NCI-H1417 treated with DMSO at 0.1 percent for 48 hours (cell line): ENCODE results near the gene MYPOP.

Experiments used
- DNase-seq: peaks from one replicate; lab custom pipeline; 2025; lab: John Stamatoyannopoulos, UW

The MYPOP gene, protein sequence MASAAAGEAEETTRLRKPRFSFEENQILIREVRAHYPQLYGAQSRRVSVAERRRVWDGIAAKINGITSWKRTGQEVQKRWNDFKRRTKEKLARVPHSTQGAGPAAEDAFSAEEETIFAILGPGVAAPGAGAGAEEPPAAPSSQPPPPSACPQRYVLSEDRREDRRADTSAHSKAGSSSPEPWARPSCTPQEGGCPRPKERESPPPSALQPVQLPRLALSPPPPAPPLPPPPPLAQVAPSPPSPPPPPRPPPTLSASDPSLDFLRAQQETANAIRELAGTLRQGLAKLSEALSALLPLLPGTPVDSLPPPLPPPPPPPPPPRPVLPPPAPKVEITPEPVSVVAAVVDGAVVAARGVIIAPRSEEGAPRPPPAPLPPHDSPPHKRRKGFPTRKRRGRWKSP

DNA sequence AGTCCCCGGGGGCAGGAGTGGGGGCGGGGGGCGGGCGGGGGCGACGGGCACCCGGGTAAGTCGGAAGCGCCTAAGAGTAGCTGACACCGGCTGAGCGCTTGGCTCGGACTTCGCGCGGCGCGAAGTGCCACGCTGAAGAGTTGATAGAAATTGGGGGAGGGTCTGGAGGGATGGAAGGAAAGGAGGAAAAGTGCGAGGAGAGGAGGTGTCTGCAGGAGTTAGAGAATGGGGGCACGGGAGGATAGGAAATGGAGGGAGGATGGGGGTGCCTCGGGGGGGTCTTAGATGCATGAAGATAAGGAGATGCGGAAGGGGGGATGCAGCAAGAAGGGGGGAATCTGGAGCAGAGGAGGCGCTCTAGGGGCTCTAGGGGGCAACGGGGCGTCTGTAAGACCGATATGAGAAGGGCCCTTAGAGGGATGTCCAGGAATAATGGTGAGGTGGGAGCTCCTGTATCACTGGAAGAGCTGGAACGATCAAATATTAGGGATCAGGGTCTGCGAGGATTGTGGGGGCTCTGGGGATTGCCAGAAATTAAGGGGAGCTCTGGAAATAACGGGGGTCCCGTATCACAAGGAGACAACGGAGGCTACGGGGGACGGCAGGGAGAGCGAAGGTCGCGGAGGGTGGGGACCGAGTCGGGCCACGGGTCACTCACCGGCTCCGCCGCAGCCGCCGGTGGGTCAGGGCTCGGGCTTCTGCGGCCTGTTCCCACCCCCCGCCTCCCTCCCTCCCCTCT is at the start of gene MYPOP:
TSS of gene MYPOP (minus strand) at position 702 of the 739 bp plus-strand sequence. CDS start 840 bp downstream, outside the sequence.
- DNase-seq, result no peak

DNA sequence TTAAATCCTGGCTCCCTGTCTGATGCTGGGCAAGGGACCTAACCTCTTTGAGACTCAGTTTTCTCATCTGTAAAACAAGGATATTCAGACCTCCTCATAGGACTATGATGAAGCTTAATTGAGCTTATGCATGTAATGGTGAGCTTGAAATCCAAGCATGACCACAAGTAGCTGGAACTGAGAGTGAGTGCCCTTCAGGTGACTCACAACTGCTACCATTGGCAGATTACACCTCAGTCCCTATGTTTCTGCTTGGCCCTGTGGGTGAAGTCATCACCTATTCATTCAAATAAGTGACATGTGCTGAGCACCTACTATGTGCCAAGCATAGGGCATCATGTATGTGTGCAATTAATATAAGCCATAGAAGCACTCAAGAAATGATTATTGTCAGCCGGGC is 45.5 kb upstream of the MYPOP start:
- no peak for DNase-seq

DNA sequence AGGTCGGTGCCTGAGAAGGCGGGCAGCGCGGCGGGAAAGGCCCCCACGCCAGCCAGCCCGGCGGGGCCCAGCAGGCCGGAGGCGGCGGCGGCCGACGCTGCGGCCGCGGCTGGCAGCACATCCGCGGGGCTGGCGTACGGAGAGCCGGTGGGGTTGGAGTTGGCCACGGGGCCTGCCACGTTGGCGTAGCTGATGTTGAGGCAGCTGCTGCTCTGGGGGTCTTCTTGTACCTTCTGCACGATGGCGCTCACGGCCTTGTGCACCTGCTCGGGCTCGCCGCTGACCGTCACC is 38.0 kb upstream of the MYPOP start:
- no peak for DNase-seq

DNA sequence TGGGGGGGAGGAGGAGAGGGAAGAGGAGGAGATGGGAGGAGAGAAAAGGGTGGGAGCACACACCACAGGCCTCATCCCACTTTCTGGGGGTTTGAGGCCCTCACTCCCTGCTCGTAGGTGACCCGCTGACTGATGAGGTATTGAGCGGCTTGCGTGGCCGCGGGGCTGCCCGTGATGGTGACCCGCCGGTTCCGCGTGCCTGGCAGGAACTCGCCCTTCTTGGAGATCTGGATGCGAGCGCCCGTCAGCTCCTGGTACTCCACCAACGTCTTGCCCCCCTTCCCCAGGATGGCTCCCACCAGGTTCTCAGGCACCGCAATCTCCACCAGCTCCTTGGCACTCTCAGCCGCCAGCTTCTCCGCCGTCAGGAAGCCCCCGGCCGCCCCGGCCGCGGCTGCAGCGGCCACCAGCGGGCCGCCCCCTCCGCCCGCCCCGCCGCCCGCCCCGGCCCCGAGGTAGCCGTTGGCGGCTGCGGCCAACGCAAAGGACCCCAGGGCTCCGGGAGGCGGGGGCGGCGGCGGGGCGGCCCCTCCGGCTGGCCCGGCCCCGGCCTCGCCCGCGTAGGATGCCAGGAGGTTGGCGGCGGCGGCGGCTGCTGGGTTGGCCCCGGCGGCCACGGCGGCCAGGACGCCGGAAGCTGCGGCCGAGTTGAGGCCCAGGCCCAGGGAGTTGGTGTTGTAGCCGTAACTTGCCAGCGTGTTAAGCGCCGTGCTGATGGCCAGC is 37.5 kb upstream of the MYPOP start:
- no peak for DNase-seq

DNA sequence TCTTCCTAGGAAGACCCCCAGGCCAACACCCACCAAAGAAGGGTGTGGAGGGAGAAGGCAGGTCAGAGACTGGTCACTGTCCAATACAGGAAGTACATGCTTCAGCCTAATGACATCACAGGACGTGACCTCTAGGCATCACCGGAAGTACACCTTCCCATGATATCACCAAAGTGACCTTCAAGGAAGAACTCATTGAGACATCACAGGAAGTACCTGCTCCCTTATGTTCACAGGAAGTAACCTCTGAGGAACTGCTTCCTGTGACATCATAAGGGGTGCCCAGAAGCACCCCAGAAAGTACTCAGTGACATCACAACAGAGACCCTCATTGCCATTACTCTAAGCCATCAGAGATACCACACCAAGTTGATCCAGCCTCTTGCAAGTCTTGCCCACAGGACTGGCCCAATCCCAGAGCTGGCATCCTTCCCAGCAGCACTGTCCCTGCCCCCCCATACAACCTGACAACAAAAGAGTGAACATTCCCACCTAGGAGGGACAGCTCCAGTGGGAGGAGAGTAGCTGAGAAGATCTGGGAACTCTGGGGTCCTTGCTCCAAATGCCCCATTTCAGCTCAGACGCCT is 36.4 kb upstream of the MYPOP start:
- DNase-seq, result no peak

DNA sequence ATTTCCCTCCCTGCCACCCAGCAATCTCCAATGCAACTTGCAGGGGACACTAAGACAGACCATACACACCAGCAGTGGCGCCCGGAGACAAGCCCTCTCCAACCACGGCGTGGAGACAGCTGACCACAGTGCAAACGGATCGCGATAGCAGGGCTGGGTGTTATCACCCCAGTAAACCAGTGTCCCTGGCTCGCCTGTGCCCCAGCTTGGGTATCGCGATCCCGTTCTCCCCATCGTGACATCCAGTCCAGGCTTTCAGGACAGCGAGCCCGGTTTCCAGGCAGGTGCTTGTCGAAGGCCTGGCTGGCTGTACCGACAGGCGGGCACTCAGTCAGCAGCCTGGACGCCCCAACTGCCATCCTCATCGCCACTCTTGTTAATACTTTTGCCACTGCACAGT is 32.9 kb upstream of the MYPOP start:
- no peak for DNase-seq

DNA sequence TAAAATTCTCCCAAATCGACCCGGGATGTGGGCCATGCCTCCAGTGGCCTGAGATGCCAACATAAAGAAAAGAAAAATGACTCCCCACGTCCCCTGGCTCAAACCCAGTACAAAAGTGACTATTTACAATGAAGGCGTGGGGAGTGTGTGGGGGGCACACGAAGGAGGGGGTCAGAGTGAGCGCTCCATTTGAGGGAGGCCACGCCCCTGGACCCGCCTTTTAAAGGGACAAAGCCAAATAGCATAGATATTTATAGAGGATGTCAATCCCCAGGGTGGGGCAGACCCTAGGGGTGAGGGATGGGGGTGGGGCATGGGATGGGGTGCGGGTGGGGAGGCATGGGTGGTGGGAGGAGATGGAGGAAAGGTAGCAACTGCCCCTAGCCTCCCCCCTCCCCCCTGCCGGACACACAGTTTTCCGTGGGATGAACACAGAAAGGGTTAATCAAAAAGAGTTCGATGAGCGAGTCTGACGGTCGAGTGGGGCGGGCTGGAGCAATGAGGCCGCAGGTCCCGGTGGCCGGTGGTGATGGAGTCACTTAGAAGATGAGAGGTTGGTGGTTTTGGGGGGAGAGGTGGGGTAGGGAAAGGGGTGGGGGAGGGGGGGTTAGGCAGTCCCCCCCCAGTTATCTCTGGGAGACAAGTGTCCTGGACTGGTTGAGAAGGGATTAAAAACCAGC is 32.3 kb upstream of the MYPOP start:
- DNase-seq, result no peak

DNA sequence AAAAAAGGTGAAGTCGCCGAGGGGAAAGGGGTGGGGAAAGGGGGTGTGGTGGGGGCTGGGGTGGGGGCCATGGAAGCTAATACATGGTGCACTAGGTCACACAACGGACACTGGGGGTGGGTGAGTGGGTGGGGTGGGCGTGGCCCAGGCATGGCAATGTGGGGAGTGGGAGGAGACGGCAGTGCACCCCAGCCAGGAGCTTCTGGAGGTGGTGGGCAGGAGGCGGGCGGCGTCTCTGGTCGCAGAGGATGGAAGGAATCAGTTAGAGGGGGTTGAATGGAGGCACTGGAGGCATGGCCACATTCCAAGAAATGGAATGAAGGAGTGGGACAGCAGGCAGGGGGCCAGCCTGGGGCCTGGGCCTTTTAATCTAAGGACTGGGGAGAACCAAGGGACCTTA is 31.3 kb upstream of the MYPOP start:
- no peak for DNase-seq

DNA sequence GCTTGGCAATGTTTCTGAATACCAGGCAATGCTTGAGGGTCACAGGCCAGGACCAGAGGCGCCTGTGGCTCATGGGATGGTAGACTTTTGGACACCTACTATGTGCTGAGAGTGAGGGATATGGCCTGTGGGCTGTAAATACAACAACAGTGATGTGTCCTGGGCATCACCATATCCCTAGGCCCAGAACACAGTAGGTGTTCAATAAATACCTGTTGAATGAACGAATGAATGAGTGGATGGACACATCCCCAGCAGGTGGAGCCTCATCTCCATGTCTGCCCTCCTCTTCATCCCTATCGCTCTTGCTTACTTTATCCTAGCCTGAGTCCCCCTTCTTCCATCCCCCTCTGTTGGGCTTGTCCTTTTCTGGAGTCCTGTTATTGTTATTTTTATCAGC is 28.6 kb upstream of the MYPOP start:
- DNase-seq, result no peak

DNA sequence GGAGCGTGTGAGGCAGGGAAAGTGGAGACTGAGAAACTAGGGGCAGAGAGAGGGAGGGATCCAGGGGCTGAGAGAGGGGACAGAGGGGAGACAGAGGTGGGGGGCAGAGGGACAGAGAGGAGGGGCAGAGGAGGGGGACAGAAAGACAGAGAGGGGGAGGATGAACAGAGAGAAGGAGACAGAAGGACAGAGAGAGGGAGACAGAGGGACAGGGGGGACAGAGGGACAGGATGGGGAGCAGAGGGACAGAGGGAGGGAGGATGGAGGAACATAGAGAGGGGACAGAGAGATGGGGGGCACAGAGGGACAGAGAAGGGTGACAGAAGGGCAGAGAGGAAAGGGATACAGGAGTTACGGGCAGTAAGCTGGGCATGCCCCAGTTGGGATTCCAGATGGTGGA is 26.8 kb upstream of the MYPOP start:
- DNase-seq, result no peak

DNA sequence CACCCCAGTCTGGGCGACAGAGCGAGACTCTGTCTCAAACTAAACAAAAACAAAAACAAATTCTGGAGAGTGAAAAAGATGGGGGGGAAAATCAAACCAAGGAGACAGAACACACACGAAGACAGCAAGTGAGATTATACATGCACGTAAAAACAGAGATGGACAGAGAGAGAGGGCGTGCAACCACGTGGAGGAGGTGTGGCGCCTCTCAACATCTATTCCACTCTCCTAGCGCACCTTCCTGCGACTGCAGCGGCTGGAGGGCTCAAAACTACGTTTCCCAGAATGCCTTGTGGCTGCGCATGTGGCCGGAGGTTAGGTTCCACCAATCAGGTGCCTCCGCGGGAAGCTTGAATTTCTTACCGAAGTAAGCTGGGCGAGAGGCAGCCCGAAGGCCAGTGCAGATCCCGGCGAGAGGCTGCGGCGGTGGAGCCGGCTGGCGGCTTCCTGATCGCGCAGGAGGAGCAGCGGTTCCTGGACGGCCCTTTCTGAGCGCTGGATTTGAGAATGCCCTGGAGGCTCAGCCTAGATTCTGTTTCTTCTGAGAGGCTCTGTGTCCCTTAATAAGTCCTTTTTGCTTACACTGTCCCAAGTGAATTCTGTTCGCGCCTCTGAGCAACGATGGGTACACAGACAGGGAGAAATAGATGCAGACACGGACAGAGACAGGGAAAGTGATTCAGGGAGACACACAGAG is 25.3 kb upstream of the MYPOP start:
- DNase-seq, result peak; percentile 79

DNA sequence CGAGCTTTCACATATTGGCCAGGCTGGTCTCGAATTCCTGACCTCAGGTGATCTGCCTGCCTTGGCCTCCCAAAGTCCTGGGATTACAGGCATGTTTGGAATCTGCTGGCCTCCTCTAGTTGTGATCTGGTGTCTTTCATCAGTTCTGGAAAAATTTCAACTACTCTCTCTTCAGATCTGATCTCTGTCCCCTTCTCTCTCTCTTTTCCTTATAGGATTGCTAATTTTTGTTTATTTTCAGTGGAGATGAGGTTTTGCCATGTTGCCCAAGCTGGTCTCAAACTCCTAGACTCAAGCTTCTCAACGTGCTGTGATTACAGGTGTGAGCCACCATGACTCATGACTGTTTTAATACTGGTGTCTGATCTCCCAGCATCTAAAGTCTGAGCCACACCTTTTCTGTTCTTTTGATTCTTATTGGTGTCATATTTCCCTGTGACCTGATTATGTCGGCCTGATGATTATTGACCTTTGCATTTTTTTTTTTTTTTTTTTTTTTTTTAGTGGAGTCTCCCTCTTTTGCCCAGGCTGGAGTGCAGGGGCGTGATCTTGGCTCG is 22.6 kb upstream of the MYPOP start:
- DNase-seq, result no peak

DNA sequence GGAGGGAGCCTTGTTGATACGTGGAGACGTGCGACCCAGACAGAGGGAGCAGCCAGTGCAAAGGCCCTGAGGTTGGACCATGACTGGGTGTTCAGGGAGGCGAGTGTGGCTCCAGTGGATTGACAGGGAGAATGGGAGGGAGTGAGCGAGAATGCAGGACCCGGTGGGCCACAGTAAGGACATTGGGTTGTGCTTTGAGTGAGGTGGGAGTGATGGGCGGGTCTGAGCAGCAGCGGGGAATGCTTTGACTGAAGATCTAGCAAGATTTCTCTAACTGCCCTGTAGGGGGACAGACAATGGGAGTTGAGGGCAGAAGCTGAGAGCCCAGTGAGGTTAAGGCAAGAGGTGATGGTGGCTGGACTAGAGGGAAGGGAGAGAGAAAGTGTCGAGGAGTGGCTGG is 19.9 kb upstream of the MYPOP start:
- DNase-seq, result no peak

DNA sequence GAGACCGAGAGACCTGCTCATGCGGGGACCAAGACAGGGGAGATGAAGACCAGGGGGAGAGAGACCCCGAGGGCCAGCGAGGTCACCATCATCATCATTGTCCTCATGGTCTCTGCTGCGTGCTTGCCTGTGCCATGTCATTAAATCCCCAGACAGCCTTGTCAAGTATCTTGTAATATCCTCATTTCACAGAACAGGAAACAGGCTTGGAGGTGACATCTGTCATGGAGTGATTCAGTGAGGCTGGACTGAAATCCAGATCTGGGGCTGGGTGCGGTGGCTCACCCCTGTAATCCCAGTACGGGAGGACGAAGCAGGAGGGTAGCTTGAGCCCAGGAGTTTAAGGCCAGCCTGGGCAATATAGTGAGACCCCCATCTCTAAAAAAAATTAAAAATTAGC is 18.0 kb upstream of the MYPOP start:
- no peak for DNase-seq

DNA sequence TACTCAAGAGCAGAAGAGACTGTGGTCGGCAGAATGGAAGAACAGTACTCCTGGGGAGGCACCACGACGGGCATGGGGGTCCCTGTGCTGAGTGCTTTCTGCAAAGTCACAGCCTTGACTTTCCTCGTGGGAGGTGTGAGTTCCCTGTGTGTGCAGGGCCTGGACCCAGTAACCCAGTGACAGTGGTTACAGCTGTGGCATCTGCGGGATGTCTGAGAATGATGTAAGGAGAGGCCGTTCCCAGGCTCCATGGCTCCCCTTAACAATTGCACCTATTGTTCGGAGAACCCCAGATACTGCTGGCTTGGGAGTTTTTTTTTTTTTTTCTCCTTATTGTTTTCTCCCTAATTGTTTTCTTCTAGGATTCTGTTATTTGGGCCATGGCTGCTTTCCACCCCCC is 17.3 kb upstream of the MYPOP start:
- DNase-seq, result no peak

DNA sequence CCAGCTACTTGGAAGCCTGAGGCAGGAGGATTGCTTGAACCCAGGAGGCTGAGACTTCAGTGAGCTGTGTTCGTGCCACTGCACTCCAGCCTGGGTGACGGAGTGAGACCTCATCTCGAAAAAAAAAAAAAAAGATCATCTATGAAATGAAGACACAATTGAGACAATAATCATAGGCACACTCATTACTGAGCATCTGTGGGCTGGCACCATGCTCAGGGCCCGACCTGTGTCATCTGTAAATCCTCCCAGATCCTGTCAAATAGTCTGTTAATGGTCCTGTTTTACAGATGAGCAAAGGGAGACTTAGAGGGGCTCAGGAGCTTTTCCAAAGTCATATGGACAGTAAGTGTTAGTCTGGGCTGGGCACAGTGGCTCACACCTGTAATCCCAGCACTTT is 16.3 kb upstream of the MYPOP start:
- no peak for DNase-seq

DNA sequence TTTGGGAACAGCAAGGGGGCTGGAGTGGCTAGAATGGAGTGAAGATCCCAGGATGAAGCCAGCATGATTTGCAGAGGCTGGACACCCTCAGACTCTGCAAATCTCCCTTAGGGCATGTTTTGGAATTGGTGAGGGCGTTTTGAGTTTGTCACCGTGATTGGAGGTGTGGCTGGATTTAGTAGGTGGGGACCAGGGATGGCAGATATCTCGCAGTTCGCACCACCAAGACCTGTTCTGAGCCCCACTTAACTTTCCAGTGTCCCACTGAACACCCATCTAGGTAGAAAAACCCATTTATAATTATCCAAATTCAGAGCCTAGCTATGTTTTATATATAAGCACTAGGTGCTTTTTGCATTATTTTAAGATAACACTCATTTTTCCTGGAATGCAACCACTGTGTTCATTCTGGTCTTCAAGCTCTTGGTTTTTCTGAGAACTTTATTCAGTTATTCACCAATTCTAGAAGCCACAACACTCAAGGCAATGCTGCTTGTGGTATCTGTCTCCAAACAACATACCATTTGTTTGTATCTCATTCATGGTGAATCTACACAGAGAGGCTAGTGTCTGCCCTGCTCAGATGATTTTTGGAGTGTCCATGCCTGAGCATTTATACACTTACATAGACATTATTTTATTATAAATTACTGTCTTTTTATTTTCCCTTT is 15.1 kb upstream of the MYPOP start:
- no peak for DNase-seq

DNA sequence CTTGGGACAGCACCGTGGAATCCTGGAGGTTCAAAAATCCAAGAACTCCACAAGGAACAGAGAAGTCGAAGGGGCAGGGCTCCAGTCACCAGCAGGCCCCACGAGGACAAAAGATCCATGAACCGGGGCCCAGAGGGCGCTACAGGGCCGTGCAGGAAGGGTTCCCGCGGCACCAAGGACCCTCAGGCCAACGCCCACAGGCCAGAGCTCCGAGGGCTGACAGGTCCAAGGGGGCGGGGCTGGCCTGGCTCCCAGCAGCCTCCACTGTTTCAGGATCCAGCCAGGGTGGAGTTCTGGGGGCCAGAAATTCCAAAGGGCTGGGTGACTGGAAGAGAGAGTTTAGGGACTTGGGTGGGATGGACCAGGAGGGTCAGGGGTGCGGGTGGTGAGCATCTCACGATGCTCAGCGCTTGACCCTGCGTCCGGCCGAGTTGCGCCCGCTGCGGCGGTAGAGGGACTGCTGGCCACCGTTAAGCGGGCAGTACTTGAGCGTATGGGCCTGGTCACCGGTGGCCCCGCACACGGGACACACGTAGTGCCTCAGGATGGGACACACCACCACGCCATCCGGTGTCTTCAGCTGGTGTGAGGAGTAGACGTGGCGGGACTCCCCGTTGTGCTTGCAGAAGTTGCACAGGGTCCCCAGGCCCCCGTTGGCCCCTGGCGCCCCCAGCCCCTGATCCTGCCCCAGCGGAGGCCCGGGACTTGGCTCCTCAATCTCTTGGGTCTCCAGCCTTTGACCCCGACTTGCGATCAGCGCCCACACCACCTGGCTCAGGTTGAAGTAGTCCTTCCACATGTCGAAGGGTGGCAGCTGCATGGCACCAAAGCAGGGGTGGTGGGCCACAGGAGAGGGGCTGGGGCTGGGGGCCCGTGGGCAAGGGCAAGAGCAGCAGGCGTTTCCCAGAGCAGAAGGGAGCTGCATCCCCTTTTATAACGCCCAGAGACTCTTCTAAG is 11.7 kb upstream of the MYPOP start, which contains the start of gene NANOS2:
TSS of gene NANOS2 (minus strand) at position 905 of the 957 bp plus-strand sequence. CDS start at position 820, 85 bp downstream.
- no peak for DNase-seq

DNA sequence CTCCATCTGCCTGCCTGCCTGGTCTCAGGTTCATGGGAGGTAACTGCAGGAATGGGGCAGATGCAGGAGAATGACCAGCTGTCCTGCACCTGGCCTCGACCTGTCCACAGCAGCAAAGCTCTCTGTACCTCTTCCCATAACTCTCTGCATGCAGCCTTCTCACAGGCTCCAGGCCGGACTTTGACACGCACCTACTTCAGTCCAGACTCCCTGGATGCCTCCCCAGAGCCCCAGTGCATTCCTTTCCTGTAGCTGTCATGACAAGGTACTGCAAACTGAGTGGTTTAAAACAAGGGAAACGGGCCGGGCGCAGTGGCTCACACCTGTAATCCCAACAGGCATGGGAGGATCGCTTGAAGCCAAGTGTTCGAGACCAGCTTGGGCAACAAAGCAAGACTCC is 8.9 kb upstream of the MYPOP start:
- no peak for DNase-seq
